Measurements from ENCODE around the gene YTHDF1.
A peak's percentile ranks its signal among the peaks of the same experiment; 100 is the strongest.

YTHDF1 gene

GRCh38 chr20:63261795-63262528 is 46.0 kb upstream of the YTHDF1 start:
- no peak overlapping the region for H3K9ac ChIP-seq (ENCODE audit: low read length)

GRCh38 chr20:63261060-63261794 is 45.3 kb upstream of the YTHDF1 start:
- Histone ChIP-seq H2BK12ac (ENCODE audit: low read length in 2 of 2) (no peak overlapping the region), H4K8ac (ENCODE audit: low read length) (no peak overlapping the region), H3K23ac (ENCODE audit: low read length in 2 of 2) (no peak overlapping the region), H3K27me3 (ENCODE audit: control insufficient read depth in 1 of 2, insufficient read depth in 1 of 2, low read length in 2 of 2) (peaks cover 15 to 93% of the 10 kb centered on the region in 2 experiments), H4K91ac (ENCODE audit: low read length) (peak overlapping the region; percentile 16), H3K18ac (ENCODE audit: low read depth in 1 of 2, low read length in 2 of 2) (no peak overlapping the region), H3K27ac (ENCODE audit: low read length, poor library complexity, severe bottlenecking) (no peak overlapping the region), H3K4me2 (ENCODE audit: low read length, poor library complexity, severe bottlenecking) (no peak overlapping the region), H2BK120ac (ENCODE audit: low read depth, low read length) (no peak overlapping the region), H3K36me3 (ENCODE audit: control insufficient read depth in 1 of 2, insufficient read depth in 2 of 2, low read depth in 1 of 2, low read length in 2 of 2) (peaks cover 0 to 38% of the 10 kb centered on the region in 2 experiments), H2BK15ac (ENCODE audit: low read depth, poor library complexity, severe bottlenecking) (no peak overlapping the region), H2AK5ac (ENCODE audit: low read length, severe bottlenecking) (no peak overlapping the region), H2BK5ac (ENCODE audit: low read depth, low read length, poor library complexity, severe bottlenecking) (no peak overlapping the region), H3K4ac (ENCODE audit: low read depth in 1 of 2, low read length in 2 of 2) (no peak overlapping the region), H2AFZ (ENCODE audit: low read depth, low read length) (no peak overlapping the region), H3K9ac (ENCODE audit: low read length) (no peak overlapping the region), H3K9me3 (ENCODE audit: control insufficient read depth, low read length) (no peaks in the 10 kb centered on the region), H3K79me1 (replicated peaks; ENCODE audit: low read length, poor library complexity, severe bottlenecking) (no peaks in the 10 kb centered on the region), H3K14ac (ENCODE audit: low read length in 2 of 2) (no peak overlapping the region), H3K4me1 (ENCODE audit: control insufficient read depth, insufficient read depth, low read depth, low read length) (peaks cover 42% of the 10 kb centered on the region), H3K4me3 (ENCODE audit: insufficient read depth in 1 of 2, low read depth in 1 of 2, low read length in 2 of 2) (no peak overlapping the region)
- DNase-seq: peak; percentile 18
- WGBS: 55% methylated on average over 25 of the region's 25 CpGs

More at GRCh38 chr20:63261795-63262528, 46.0 kb upstream of the YTHDF1 start:
- H3K4ac ChIP-seq (ENCODE audit: low read depth in 1 of 2, low read length in 2 of 2): no peak overlapping the region
- H3K23ac ChIP-seq (ENCODE audit: low read length in 2 of 2): no peak overlapping the region
- no peak overlapping the region for H4K91ac ChIP-seq (ENCODE audit: low read length)
- peaks cover 14 to 88% of the 10 kb centered on the region in 2 experiments for H3K27me3 ChIP-seq (ENCODE audit: control insufficient read depth in 1 of 2, insufficient read depth in 1 of 2, low read length in 2 of 2)
- no peaks in the 10 kb centered on the region for H3K79me1 ChIP-seq (replicated peaks; ENCODE audit: low read length, poor library complexity, severe bottlenecking)
- H3K27ac ChIP-seq (ENCODE audit: low read length, poor library complexity, severe bottlenecking): no peak overlapping the region
- no peak overlapping the region for H2BK15ac ChIP-seq (ENCODE audit: low read depth, poor library complexity, severe bottlenecking)
- no peak for DNase-seq
- peaks cover 39% of the 10 kb centered on the region for H3K4me1 ChIP-seq (ENCODE audit: control insufficient read depth, insufficient read depth, low read depth, low read length)
- no peak overlapping the region for H3K18ac ChIP-seq (ENCODE audit: low read depth in 1 of 2, low read length in 2 of 2)
- H4K8ac ChIP-seq (ENCODE audit: low read length): no peak overlapping the region
- H3K4me2 ChIP-seq (ENCODE audit: low read length, poor library complexity, severe bottlenecking): no peak overlapping the region
- H2BK120ac ChIP-seq (ENCODE audit: low read depth, low read length): no peak overlapping the region
- no peaks in the 10 kb centered on the region for H3K9me3 ChIP-seq (ENCODE audit: control insufficient read depth, low read length)
- H3K4me3 ChIP-seq (ENCODE audit: insufficient read depth in 1 of 2, low read depth in 1 of 2, low read length in 2 of 2): no peak overlapping the region
- no peak overlapping the region for H3K14ac ChIP-seq (ENCODE audit: low read length in 2 of 2)
- no peak overlapping the region for H2AK5ac ChIP-seq (ENCODE audit: low read length, severe bottlenecking)
- no peak overlapping the region for H2BK5ac ChIP-seq (ENCODE audit: low read depth, low read length, poor library complexity, severe bottlenecking)
- 75% methylated on average over 30 of the region's 30 CpGs for WGBS
- H3K36me3 ChIP-seq (ENCODE audit: control insufficient read depth in 1 of 2, insufficient read depth in 2 of 2, low read depth in 1 of 2, low read length in 2 of 2): peaks cover 0 to 31% of the 10 kb centered on the region in 2 experiments
- no peak overlapping the region for H2BK12ac ChIP-seq (ENCODE audit: low read length in 2 of 2)
- H2AFZ ChIP-seq (ENCODE audit: low read depth, low read length): no peak overlapping the region

- H3K9me3 ChIP-seq (ENCODE audit: control insufficient read depth, low read length): no peaks in the 10 kb centered on the region
- no peak overlapping the region for H3K27ac ChIP-seq (ENCODE audit: low read length, poor library complexity, severe bottlenecking)
- H3K9ac ChIP-seq (ENCODE audit: low read length): no peak overlapping the region
- H2BK120ac ChIP-seq (ENCODE audit: low read depth, low read length): no peak overlapping the region
- no peak overlapping the region for H3K18ac ChIP-seq (ENCODE audit: low read depth in 1 of 2, low read length in 2 of 2)
- no peaks in the 10 kb centered on the region for H3K79me1 ChIP-seq (replicated peaks; ENCODE audit: low read length, poor library complexity, severe bottlenecking)
- H2AK5ac ChIP-seq (ENCODE audit: low read length, severe bottlenecking): no peak overlapping the region
- H2BK15ac ChIP-seq (ENCODE audit: low read depth, poor library complexity, severe bottlenecking): no peak overlapping the region
- no peak overlapping the region for H3K4ac ChIP-seq (ENCODE audit: low read depth in 1 of 2, low read length in 2 of 2)
- peaks cover 47% of the 10 kb centered on the region for H3K4me1 ChIP-seq (ENCODE audit: control insufficient read depth, insufficient read depth, low read depth, low read length)
- H3K14ac ChIP-seq (ENCODE audit: low read length in 2 of 2): no peak overlapping the region
- no peak overlapping the region for H3K4me3 ChIP-seq (ENCODE audit: insufficient read depth in 1 of 2, low read depth in 1 of 2, low read length in 2 of 2)
- H3K36me3 ChIP-seq (ENCODE audit: control insufficient read depth in 1 of 2, insufficient read depth in 2 of 2, low read depth in 1 of 2, low read length in 2 of 2): peaks cover 0 to 40% of the 10 kb centered on the region in 2 experiments
- DNase-seq: no peak
- no peak overlapping the region for H3K4me2 ChIP-seq (ENCODE audit: low read length, poor library complexity, severe bottlenecking)
- no peak overlapping the region for H3K23ac ChIP-seq (ENCODE audit: low read length in 2 of 2)
- peaks cover 10 to 93% of the 10 kb centered on the region in 2 experiments for H3K27me3 ChIP-seq (ENCODE audit: control insufficient read depth in 1 of 2, insufficient read depth in 1 of 2, low read length in 2 of 2)
- H2BK5ac ChIP-seq (ENCODE audit: low read depth, low read length, poor library complexity, severe bottlenecking): no peak overlapping the region
- H2AFZ ChIP-seq (ENCODE audit: low read depth, low read length): no peak overlapping the region
- no peak overlapping the region for H2BK12ac ChIP-seq (ENCODE audit: low read length in 2 of 2)
- 89% methylated on average over 15 of the region's 15 CpGs for WGBS
- H4K91ac ChIP-seq (ENCODE audit: low read length): no peak overlapping the region
- no peak overlapping the region for H4K8ac ChIP-seq (ENCODE audit: low read length)
Observed at GRCh38 chr20:63260521-63260920, 44.6 kb upstream of the YTHDF1 start.

- Histone ChIP-seq H3K79me1 (replicated peaks; ENCODE audit: low read length, poor library complexity, severe bottlenecking) (peaks cover 1% of the 10 kb centered on the region), H3K27ac (ENCODE audit: low read length, poor library complexity, severe bottlenecking) (no peak overlapping the region), H3K4me1 (ENCODE audit: control insufficient read depth, insufficient read depth, low read depth, low read length) (peaks cover 52% of the 10 kb centered on the region), H3K4me2 (ENCODE audit: low read length, poor library complexity, severe bottlenecking) (no peak overlapping the region), H3K14ac (ENCODE audit: low read length in 2 of 2) (no peak overlapping the region), H4K8ac (ENCODE audit: low read length) (no peak overlapping the region), H2AK5ac (ENCODE audit: low read length, severe bottlenecking) (no peak overlapping the region), H3K27me3 (ENCODE audit: control insufficient read depth in 1 of 2, insufficient read depth in 1 of 2, low read length in 2 of 2) (peaks cover 12 to 93% of the 10 kb centered on the region in 2 experiments), H4K91ac (ENCODE audit: low read length) (no peak overlapping the region), H3K18ac (ENCODE audit: low read depth in 1 of 2, low read length in 2 of 2) (no peak overlapping the region), H2BK5ac (ENCODE audit: low read depth, low read length, poor library complexity, severe bottlenecking) (no peak overlapping the region), H3K4ac (ENCODE audit: low read depth in 1 of 2, low read length in 2 of 2) (no peak overlapping the region), H3K23ac (ENCODE audit: low read length in 2 of 2) (no peak overlapping the region), H2BK15ac (ENCODE audit: low read depth, poor library complexity, severe bottlenecking) (no peak overlapping the region), H2BK120ac (ENCODE audit: low read depth, low read length) (no peak overlapping the region), H3K4me3 (ENCODE audit: insufficient read depth in 1 of 2, low read depth in 1 of 2, low read length in 2 of 2) (no peak overlapping the region), H2AFZ (ENCODE audit: low read depth, low read length) (no peak overlapping the region), H3K36me3 (ENCODE audit: control insufficient read depth in 1 of 2, insufficient read depth in 2 of 2, low read depth in 1 of 2, low read length in 2 of 2) (peaks cover 0 to 38% of the 10 kb centered on the region in 2 experiments), H3K9ac (ENCODE audit: low read length) (no peak overlapping the region), H3K9me3 (ENCODE audit: control insufficient read depth, low read length) (no peaks in the 10 kb centered on the region), H2BK12ac (ENCODE audit: low read length in 2 of 2) (no peak overlapping the region)
- no peak for DNase-seq
- WGBS: 83% methylated on average over 25 of the region's 25 CpGs
Observed at GRCh38 chr20:63259734-63260460, 44.0 kb upstream of the YTHDF1 start.

Data from mesenchymal stem cell (in vitro differentiated cells and primary cell).